H1 (cell line): ENCODE results near the gene MRPL3. TPM values are rescaled to one million over a fixed set of nuclear protein-coding genes. Genes with fewer than 3 reads are reported as not detected.
A peak's percentile ranks its signal among the peaks of the same experiment; 100 is the strongest.

Source experiments
- CTCF ChIA-PET: fragments of 300-600 bp; sonication (Branson Sonifier 250); formaldehyde crosslinking; loops from one replicate; lab custom pipeline; 2021; ENCODE audit not compliant: partially characterized antibody; lab: Charles Lee
- POLR2A ChIA-PET: fragments of 300-600 bp; sonication (Branson Sonifier 250); formaldehyde crosslinking; loops from one replicate; lab custom pipeline; 2021; ENCODE audit warnings: inconsistent platforms; ENCODE audit not compliant: partially characterized antibody; lab: Charles Lee
- DNase-seq, 2 experiments: peaks; one replicate each; pipeline versions ENCODE4 v3.0.0 to v3.0.0-alpha.2; 2010 to 2022; ENCODE audit warnings: low spot score in 2 of 2, low read depth in 1 of 2, mixed read lengths in 1 of 2
- FAIRE-seq: peaks from 2 replicates; lab custom pipeline; 2011; peaks lifted over from hg19 to GRCh38; lab: Jason Lieb, UNC
- H2AFZ ChIP-seq: 2 replicates; pipeline ENCODE4 v1.8.1; 2012; ENCODE audit warnings: low read length, inconsistent platforms
- H2AK5ac ChIP-seq: 2 replicates; pipeline ENCODE4 v1.6.1; 2013; ENCODE audit warnings: low read depth, low read length
- H2BK120ac ChIP-seq: replicated peaks from 2 replicates; pipeline ENCODE3; 2013; ENCODE audit warnings: low read depth, low read length, inconsistent platforms
- H2BK12ac ChIP-seq: 2 replicates; pipeline ENCODE4 v1.6.1; 2013; ENCODE audit warnings: low read depth, low read length
- H2BK15ac ChIP-seq: 2 replicates; pipeline ENCODE4 v1.6.1; 2013; ENCODE audit warnings: low read length
- H2BK20ac ChIP-seq: 2 replicates; pipeline ENCODE4 v1.6.1; 2013; ENCODE audit warnings: low read length
- H2BK5ac ChIP-seq: 2 replicates; pipeline ENCODE4 v1.6.1; 2013; ENCODE audit warnings: low read depth, low read length
- H3K14ac ChIP-seq: 2 replicates; pipeline ENCODE4 v1.6.1; 2013; ENCODE audit warnings: inconsistent platforms; ENCODE audit not compliant: insufficient read length
- H3K18ac ChIP-seq: 2 replicates; pipeline ENCODE4 v1.6.1; 2013; ENCODE audit warnings: low read length; ENCODE audit errors: extremely low read depth
- H3K23ac ChIP-seq: 2 replicates; pipeline ENCODE4 v1.6.1; 2013; ENCODE audit warnings: inconsistent platforms; ENCODE audit not compliant: insufficient read length
- H3K23me2 ChIP-seq: 2 replicates; pipeline ENCODE4 v1.6.1; 2013; ENCODE audit warnings: low read depth, low read length
- H3K27ac ChIP-seq: 2 replicates; pipeline ENCODE4 v1.6.1; 2011; ENCODE audit warnings: low read depth, low read length, inconsistent platforms
- H3K27me3 ChIP-seq, 4 experiments: replicated peaks in 1 of 4; 1 replicate in 1 of 4; 2 replicates in 3 of 4; pipeline versions ENCODE4 v1.6.1 to v1.8.1; 2011 to 2013; ENCODE audit warnings: low read length in 3 of 4, mild to moderate bottlenecking in 3 of 4, inconsistent platforms in 2 of 4, mixed read lengths in 2 of 4, moderate library complexity in 1 of 4; ENCODE audit not compliant: control insufficient read depth in 3 of 4, insufficient read depth in 3 of 4; ENCODE audit errors: extremely low read depth in 1 of 4
- H3K36me3 ChIP-seq, 4 experiments: 2 replicates each; pipeline versions ENCODE4 v1.6.1 to v1.8.1; 2011 to 2013; ENCODE audit warnings: mild to moderate bottlenecking in 4 of 4, low read length in 3 of 4, moderate library complexity in 2 of 4, control low read depth in 1 of 4, inconsistent platforms in 1 of 4; ENCODE audit not compliant: insufficient read depth in 4 of 4, control insufficient read depth in 2 of 4
- H3K4ac ChIP-seq: replicated peaks from 2 replicates; pipeline ENCODE3; 2013; ENCODE audit warnings: low read length, low read depth, mixed read lengths, inconsistent platforms; ENCODE audit not compliant: insufficient read length
- H3K4me1 ChIP-seq, 4 experiments: replicated peaks in 1 of 4; 1 replicate in 1 of 4; 2 replicates in 3 of 4; pipeline versions ENCODE4 v1.6.1 to v1.8.1; 2011 to 2013; ENCODE audit warnings: low read length in 3 of 4, inconsistent platforms in 2 of 4, mixed read lengths in 1 of 4; ENCODE audit not compliant: insufficient read depth in 4 of 4, control insufficient read depth in 3 of 4
- H3K4me2 ChIP-seq, 2 experiments: 2 replicates each; pipeline versions ENCODE4 v1.6.1 to v1.8.1; 2011 to 2013; ENCODE audit warnings: low read depth in 2 of 2, low read length in 2 of 2, control low read depth in 1 of 2, inconsistent platforms in 1 of 2, mild to moderate bottlenecking in 1 of 2; ENCODE audit not compliant: insufficient read depth in 1 of 2
- H3K4me3 ChIP-seq, 4 experiments: fragments of 200-600, 300-600 bp in 1 of 4; sonication (generic), shearing (Covaris generic), sonication (Bioruptor Twin) in 1 of 4; 2 replicates each; pipeline versions ENCODE4 v1.5.1 to v1.8.1; 2011 to 2016; ENCODE audit warnings: low read length in 4 of 4, low read depth in 3 of 4, control low read depth in 2 of 4, inconsistent platforms in 2 of 4, mild to moderate bottlenecking in 2 of 4, mixed read lengths in 1 of 4, moderate library complexity in 1 of 4; ENCODE audit not compliant: insufficient read depth in 2 of 4; ENCODE audit errors: extremely low read depth in 1 of 4
- H3K56ac ChIP-seq: replicated peaks from 2 replicates; pipeline ENCODE3; 2013; ENCODE audit warnings: low read depth, mild to moderate bottlenecking, mixed read lengths, low read length, inconsistent platforms; ENCODE audit not compliant: insufficient read length
- H3K79me1 ChIP-seq: 2 replicates; pipeline ENCODE4 v1.6.1; 2013; ENCODE audit warnings: low read depth, low read length, control low read depth
- H3K79me2 ChIP-seq, 2 experiments: 2 replicates each; pipeline versions ENCODE4 v1.6.1 to v1.8.1; 2012 to 2013; ENCODE audit warnings: low read length in 2 of 2, mild to moderate bottlenecking in 2 of 2, inconsistent platforms in 1 of 2; ENCODE audit not compliant: insufficient read depth in 2 of 2, control insufficient read depth in 1 of 2
- H3K9ac ChIP-seq, 4 experiments: replicated peaks in 1 of 4; 1 replicate in 1 of 4; 2 replicates in 3 of 4; pipeline versions ENCODE4 v1.6.1 to v1.8.1; 2011 to 2013; ENCODE audit warnings: low read depth in 3 of 4, low read length in 3 of 4, control low read depth in 2 of 4, mild to moderate bottlenecking in 2 of 4, moderate library complexity in 2 of 4, inconsistent platforms in 1 of 4; ENCODE audit errors: extremely low read depth in 1 of 4
- H3K9me3 ChIP-seq, 2 experiments: 2 replicates each; pipeline versions ENCODE4 v1.6.1 to v1.8.1; 2012 to 2013; ENCODE audit warnings: mild to moderate bottlenecking in 2 of 2, moderate library complexity in 2 of 2, control low read depth in 1 of 2, inconsistent platforms in 1 of 2, low read depth in 1 of 2, low read length in 1 of 2, mixed read lengths in 1 of 2; ENCODE audit not compliant: insufficient read depth in 2 of 2
- H4K20me1 ChIP-seq, 2 experiments: replicated peaks in 1 of 2; 2 replicates each; pipeline versions ENCODE3 to v1.8.1; 2011 to 2013; ENCODE audit warnings: inconsistent platforms in 2 of 2, low read length in 2 of 2, mild to moderate bottlenecking in 1 of 2; ENCODE audit not compliant: insufficient read depth in 2 of 2, control insufficient read depth in 1 of 2
- H4K5ac ChIP-seq: 2 replicates; pipeline ENCODE4 v1.6.1; 2013; ENCODE audit warnings: low read length, low read depth, mixed read lengths, inconsistent platforms; ENCODE audit not compliant: insufficient read length
- H4K8ac ChIP-seq: 2 replicates; pipeline ENCODE4 v1.8.0; 2013; ENCODE audit warnings: mild to moderate bottlenecking, moderate library complexity, low read length, inconsistent platforms; ENCODE audit not compliant: insufficient read depth; ENCODE audit errors: extremely low read depth
- H4K91ac ChIP-seq: replicated peaks from 2 replicates; pipeline ENCODE3; 2013; ENCODE audit warnings: low read length, mixed read lengths, inconsistent platforms; ENCODE audit not compliant: insufficient read length
- MAX ChIP-seq: IDR thresholded peaks from 2 replicates; pipeline ENCODE4 v1.6.1; 2012; ENCODE audit warnings: inconsistent platforms
- SP2 ChIP-seq: IDR thresholded peaks from 2 replicates; pipeline ENCODE4 v1.6.1; 2012; ENCODE audit warnings: mild to moderate bottlenecking, low read length, inconsistent platforms
- WGBS, 2 experiments: shearing (Covaris generic) in 1 of 2; methylation state at CpG; one replicate each; pipeline versions ENCODE4 v1.1.6 to v1.1.7; 2013 to 2015; ENCODE audit warnings: low lambda C conversion rate in 2 of 2, mixed read lengths in 2 of 2, inconsistent platforms in 1 of 2, low coverage in 1 of 2, missing lambda C conversion rate in 1 of 2; ENCODE audit not compliant: insufficient replicate concordance in 2 of 2, insufficient coverage in 1 of 2, insufficient read length in 1 of 2; ENCODE audit errors: extremely low coverage in 1 of 2, missing lambda C conversion rate in 1 of 2; 5-methylcytosine and 5-hydroxymethylcytosine counted together
- polyA plus RNA-seq, 7 experiments: library from polyadenylated mRNA; depleted of rRNA in 3 of 7; stranded (reverse) in 5 of 7; unstranded in 2 of 7; fragments of >200 nt in 5 of 7; fragments of 200-250 nt in 2 of 7; gene quantifications; 1 replicate in 5 of 7; 2 replicates in 1 of 7; 4 replicates in 1 of 7; pipeline versions ENCODE4 v1.2.1 to v1.2.3, GENCODE V29; 2011 to 2013; ENCODE audit warnings: missing spikeins in 2 of 7, mixed read lengths in 2 of 7
- total RNA-seq: library from RNA; stranded (reverse); fragmentation: NEBNext Ultra II Directional; extraction: Animal tissue kit (Norgen Biotek cat#: 25700); gene quantifications from 2 replicates; pipeline ENCODE4 v1.2.1, GENCODE V29; 2021

Gene MRPL3
- total and polyA plus RNA-seq, 2 of the 8 experiments (the other 6 are each of a cell fraction or from before 2014, with no cell fraction given), result 164 to 175 TPM

GRCh38 chr3:131535596-131535995 lies 32.8 kb upstream of the MRPL3 start:
- Histone ChIP-seq H2BK5ac (no peak overlapping the region), H2AK5ac (no peak overlapping the region), H3K27ac (no peak overlapping the region), H3K23ac (no peak overlapping the region), H3K14ac (no peak overlapping the region), H3K79me2 (no peaks in the 10 kb centered on the region), H3K79me1 (no peaks in the 10 kb centered on the region), H4K91ac (no peak overlapping the region), H3K36me3 (no peaks in the 10 kb centered on the region), H3K18ac (no peak overlapping the region), H2BK12ac (no peak overlapping the region), H2BK20ac (no peak overlapping the region), H3K23me2 (0 out of 2 replicates have a peak, but pooled peaks cover under 1% of the 10 kb centered on the region), H3K4me3 (no peak overlapping the region), H3K9ac (no peak overlapping the region; a peak in 1 of 7 replicates), H3K9me3 (no peaks in the 10 kb centered on the region), H4K20me1 (no peaks in the 10 kb centered on the region), H3K4me1 (peaks cover 0 to 5% (median 3%) of the 10 kb centered on the region in 4 experiments; a peak in 3 of 7 replicates), H4K8ac (no peak overlapping the region), H2AFZ (no peak overlapping the region), H3K27me3 (no peaks in the 10 kb centered on the region), H3K4ac (no peak overlapping the region), H2BK120ac (no peak overlapping the region), H2BK15ac (no peak overlapping the region), H3K4me2 (peak overlapping the region; percentile 29 to 36; a peak in 1 of 4 replicates), H4K5ac (no peak overlapping the region), H3K56ac (no peak overlapping the region)
- CTCF ChIA-PET, result interaction anchor here (1.2 to 1.6 kb wide), 2 partner anchors 14 to 34 kb away, joined by 3 to 9 read pairs; no protein-coding TSS in a partner anchor
- 40% methylated on average over 2 of the region's 2 CpGs; no CpG with 5 or more reads in 1 of the 2 experiments for WGBS, 2 experiments
- POLR2A ChIA-PET, result interaction anchor here (0.6 kb wide), 1 partner anchor 220 kb away, joined by 3 read pairs; no protein-coding TSS in a partner anchor
- no peak for FAIRE-seq
- no peak for DNase-seq
- TF ChIP-seq MAX, result no peak
- no peak for TF ChIP-seq SP2
